ENCODE measurements around the gene ICE2.

Gene ICE2

DNA sequence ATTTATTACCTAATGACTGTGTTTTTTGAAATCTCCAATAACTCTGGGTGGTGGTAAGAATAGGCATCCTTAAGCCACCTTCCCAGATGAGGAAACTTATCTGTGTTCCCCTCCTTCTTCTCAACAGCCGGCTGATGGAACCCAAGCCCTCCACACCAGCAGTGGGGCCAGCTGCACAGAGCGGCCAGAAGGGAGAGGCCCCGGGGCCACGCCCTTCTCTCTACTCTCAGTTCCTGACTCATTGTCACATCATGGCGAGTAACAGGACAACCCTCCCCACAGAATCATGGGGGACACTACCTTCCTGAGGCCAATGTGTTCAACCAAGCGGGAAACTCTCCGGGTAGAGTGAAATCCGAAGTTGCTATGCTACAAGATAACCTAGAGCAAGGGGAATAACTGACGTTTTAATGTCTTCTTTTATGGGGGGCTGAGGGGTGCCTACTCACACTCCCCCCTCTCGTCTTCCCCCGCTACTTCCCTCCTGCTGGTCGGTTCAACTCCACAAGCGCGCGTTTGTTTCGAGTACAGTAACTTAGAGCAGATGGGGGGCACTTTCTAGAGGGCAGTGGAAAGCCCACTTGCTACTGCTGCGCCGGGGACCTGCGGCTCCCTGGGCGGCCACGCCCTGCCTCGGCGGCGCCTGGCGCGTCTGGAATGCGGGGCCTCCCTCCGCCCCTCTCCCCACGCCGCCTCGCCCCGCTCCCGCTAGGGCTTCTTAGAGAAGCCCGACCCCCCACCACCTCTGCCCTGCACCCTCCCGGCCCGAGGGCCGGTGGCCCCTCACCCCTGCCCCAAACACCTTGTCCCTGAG, 81.8 kb downstream of the ICE2 start (continued):
- TF ChIP-seq, protein P1, sequence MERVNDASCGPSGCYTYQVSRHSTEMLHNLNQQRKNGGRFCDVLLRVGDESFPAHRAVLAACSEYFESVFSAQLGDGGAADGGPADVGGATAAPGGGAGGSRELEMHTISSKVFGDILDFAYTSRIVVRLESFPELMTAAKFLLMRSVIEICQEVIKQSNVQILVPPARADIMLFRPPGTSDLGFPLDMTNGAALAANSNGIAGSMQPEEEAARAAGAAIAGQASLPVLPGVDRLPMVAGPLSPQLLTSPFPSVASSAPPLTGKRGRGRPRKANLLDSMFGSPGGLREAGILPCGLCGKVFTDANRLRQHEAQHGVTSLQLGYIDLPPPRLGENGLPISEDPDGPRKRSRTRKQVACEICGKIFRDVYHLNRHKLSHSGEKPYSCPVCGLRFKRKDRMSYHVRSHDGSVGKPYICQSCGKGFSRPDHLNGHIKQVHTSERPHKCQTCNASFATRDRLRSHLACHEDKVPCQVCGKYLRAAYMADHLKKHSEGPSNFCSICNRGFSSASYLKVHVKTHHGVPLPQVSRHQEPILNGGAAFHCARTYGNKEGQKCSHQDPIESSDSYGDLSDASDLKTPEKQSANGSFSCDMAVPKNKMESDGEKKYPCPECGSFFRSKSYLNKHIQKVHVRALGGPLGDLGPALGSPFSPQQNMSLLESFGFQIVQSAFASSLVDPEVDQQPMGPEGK (CRISPR knock-in tag; IDR thresholded peaks at IDR 0.05; ENCODE audit: borderline replicate concordance) = peak; percentile 19; the same call in 1 of the 2 replicates
- TF ChIP-seq BACH2 (CRISPR knock-in tag; IDR thresholded peaks at IDR 0.05; ENCODE audit: borderline replicate concordance) (no peak), TCF4 (CRISPR knock-in tag; IDR thresholded peaks at IDR 0.05; ENCODE audit: borderline replicate concordance) (no peak; the same call in 1 of the 2 replicates), ZFP30 (CRISPR knock-in tag; IDR thresholded peaks at IDR 0.05) (no peak), SNAI2 (CRISPR knock-in tag; IDR thresholded peaks at IDR 0.05) (no peak)
- TF ChIP-seq, protein P2, sequence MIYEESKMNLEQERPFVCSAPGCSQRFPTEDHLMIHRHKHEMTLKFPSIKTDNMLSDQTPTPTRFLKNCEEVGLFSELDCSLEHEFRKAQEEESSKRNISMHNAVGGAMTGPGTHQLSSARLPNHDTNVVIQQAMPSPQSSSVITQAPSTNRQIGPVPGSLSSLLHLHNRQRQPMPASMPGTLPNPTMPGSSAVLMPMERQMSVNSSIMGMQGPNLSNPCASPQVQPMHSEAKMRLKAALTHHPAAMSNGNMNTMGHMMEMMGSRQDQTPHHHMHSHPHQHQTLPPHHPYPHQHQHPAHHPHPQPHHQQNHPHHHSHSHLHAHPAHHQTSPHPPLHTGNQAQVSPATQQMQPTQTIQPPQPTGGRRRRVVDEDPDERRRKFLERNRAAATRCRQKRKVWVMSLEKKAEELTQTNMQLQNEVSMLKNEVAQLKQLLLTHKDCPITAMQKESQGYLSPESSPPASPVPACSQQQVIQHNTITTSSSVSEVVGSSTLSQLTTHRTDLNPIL (CRISPR knock-in tag; IDR thresholded peaks at IDR 0.05; ENCODE audit: low read depth) = peak; percentile 14; the same call in 1 of the 2 replicates

DNA sequence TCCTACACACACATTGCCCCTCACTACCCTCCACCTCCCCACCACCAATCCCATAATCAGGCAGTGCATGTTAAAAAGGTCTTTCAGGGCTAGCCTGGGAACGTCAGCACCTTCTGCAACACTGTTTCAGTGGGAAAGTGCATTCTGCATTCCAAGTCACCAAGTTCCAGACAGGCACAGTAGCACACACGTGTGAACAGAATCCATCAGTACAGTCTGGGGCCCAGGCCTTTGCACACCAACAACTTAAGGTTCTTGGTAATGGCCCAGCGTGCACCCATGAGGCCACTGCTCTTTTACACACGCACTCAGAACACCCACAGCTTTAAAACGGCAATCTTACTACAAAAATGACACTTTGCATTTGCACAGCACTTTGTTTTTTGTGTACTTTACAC, 82.4 kb downstream of the ICE2 start:
- TF ChIP-seq, protein P2 (CRISPR knock-in tag; IDR thresholded peaks at IDR 0.05; ENCODE audit: low read depth) = 0 out of 2 replicates have a peak, but pooled peaks have one; percentile 7
- TF ChIP-seq, protein P1 (CRISPR knock-in tag; IDR thresholded peaks at IDR 0.05; ENCODE audit: borderline replicate concordance) = 0 out of 2 replicates have a peak, but pooled peaks have one; percentile 3
- no peak for TF ChIP-seq GLIS3 (CRISPR knock-in tag; IDR thresholded peaks at IDR 0.05)
- no peak for ATAC-seq

DNA sequence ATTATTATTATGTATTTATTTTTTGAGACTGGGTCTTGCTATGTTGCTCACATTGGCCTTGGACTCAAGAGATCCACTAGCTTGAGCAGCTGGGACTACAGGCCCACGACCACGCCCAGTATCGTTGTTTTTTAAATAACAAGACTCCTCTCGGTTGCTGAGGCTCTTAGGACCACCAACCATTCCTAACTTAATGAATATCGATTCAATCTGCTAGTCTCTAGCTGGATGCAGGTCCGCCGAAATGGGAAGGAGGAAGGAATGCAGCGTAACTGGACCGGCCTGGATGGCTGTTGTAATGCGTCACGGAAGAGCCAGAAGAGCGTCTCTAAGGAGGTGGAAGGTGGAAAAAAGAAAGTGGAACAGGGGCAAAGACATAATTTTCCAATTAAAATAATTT, 82.8 kb downstream of the ICE2 start:
- TF ChIP-seq OSR1 (CRISPR knock-in tag; IDR thresholded peaks at IDR 0.05) (no peak), ARNTL (CRISPR knock-in tag; IDR thresholded peaks at IDR 0.05; ENCODE audit: borderline replicate concordance, low read depth) (no peak), ZFP30 (CRISPR knock-in tag; IDR thresholded peaks at IDR 0.05) (no peak), TOX (CRISPR knock-in tag; IDR thresholded peaks at IDR 0.05; ENCODE audit: borderline replicate concordance) (no peak), ZNF8 (CRISPR knock-in tag; IDR thresholded peaks at IDR 0.05) (no peak), ZFP3 (CRISPR knock-in tag; IDR thresholded peaks at IDR 0.05) (no peak), SNAI2 (CRISPR knock-in tag; IDR thresholded peaks at IDR 0.05) (no peak), TCF4 (CRISPR knock-in tag; IDR thresholded peaks at IDR 0.05; ENCODE audit: borderline replicate concordance) (no peak), ESRRG (CRISPR knock-in tag; IDR thresholded peaks at IDR 0.05) (no peak), RARB (CRISPR knock-in tag; IDR thresholded peaks at IDR 0.05) (no peak)
- TF ChIP-seq, protein P1 (CRISPR knock-in tag; IDR thresholded peaks at IDR 0.05; ENCODE audit: borderline replicate concordance) = no peak
- TF ChIP-seq, protein P3, sequence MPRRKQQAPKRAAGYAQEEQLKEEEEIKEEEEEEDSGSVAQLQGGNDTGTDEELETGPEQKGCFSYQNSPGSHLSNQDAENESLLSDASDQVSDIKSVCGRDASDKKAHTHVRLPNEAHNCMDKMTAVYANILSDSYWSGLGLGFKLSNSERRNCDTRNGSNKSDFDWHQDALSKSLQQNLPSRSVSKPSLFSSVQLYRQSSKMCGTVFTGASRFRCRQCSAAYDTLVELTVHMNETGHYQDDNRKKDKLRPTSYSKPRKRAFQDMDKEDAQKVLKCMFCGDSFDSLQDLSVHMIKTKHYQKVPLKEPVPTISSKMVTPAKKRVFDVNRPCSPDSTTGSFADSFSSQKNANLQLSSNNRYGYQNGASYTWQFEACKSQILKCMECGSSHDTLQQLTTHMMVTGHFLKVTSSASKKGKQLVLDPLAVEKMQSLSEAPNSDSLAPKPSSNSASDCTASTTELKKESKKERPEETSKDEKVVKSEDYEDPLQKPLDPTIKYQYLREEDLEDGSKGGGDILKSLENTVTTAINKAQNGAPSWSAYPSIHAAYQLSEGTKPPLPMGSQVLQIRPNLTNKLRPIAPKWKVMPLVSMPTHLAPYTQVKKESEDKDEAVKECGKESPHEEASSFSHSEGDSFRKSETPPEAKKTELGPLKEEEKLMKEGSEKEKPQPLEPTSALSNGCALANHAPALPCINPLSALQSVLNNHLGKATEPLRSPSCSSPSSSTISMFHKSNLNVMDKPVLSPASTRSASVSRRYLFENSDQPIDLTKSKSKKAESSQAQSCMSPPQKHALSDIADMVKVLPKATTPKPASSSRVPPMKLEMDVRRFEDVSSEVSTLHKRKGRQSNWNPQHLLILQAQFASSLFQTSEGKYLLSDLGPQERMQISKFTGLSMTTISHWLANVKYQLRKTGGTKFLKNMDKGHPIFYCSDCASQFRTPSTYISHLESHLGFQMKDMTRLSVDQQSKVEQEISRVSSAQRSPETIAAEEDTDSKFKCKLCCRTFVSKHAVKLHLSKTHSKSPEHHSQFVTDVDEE (CRISPR knock-in tag; IDR thresholded peaks at IDR 0.05) = no peak
- TF ChIP-seq, protein P4, sequence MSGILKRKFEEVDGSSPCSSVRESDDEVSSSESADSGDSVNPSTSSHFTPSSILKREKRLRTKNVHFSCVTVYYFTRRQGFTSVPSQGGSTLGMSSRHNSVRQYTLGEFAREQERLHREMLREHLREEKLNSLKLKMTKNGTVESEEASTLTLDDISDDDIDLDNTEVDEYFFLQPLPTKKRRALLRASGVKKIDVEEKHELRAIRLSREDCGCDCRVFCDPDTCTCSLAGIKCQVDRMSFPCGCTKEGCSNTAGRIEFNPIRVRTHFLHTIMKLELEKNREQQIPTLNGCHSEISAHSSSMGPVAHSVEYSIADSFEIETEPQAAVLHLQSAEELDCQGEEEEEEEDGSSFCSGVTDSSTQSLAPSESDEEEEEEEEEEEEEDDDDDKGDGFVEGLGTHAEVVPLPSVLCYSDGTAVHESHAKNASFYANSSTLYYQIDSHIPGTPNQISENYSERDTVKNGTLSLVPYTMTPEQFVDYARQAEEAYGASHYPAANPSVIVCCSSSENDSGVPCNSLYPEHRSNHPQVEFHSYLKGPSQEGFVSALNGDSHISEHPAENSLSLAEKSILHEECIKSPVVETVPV (CRISPR knock-in tag; IDR thresholded peaks at IDR 0.05) = no peak
- ATAC-seq = no peak
